ENCODE measurements around the gene LIN28B. TPM values are rescaled to one million over a fixed set of nuclear protein-coding genes. Genes with fewer than 3 reads are reported as not detected.

Gene LIN28B
- total and polyA plus RNA-seq, 2 experiments from 2014 or later, result 35.3 to 96.4 TPM

- H3K27ac Mint-ChIP-seq, result no peak overlapping the region
- DNase-seq (ENCODE audit: low spot score), result no peak
- Histone ChIP-seq H3K4me1 (ENCODE audit: insufficient read depth) (0 out of 2 replicates have a peak, but pooled peaks cover 6% of the 10 kb centered on the region), H3F3A (replicated peaks; ENCODE audit: low read depth) (no peaks in the 10 kb centered on the region), H3K27me3 (ENCODE audit: insufficient read depth) (no peaks in the 10 kb centered on the region), H3K36me3 (ENCODE audit: insufficient read depth) (no peaks in the 10 kb centered on the region), H3K4me2 (no peak overlapping the region), H3K9me2 (ENCODE audit: insufficient read depth) (no peaks in the 10 kb centered on the region), H3K79me2 (replicated peaks; ENCODE audit: insufficient read depth) (peaks cover 77% of the 10 kb centered on the region), H4K20me1 (replicated peaks; ENCODE audit: insufficient read depth) (0 out of 2 replicates have a peak, but pooled peaks cover 7% of the 10 kb centered on the region), H3K27ac (ENCODE audit: low read depth) (no peak overlapping the region), H2AFZ (no peak overlapping the region), H3K4me3 (no peak overlapping the region)
- no peaks in the 10 kb centered on the region for H3K27me3 Mint-ChIP-seq (ENCODE audit: insufficient read depth, low read depth, poor library complexity)
- no peak overlapping the region for H3K4me3 Mint-ChIP-seq
- peaks cover 17% of the 10 kb centered on the region; the same call in 2 of the 3 replicates for H3K4me1 Mint-ChIP-seq
- TF ChIP-seq EZH2 (IDR thresholded peaks at IDR 0.05; ENCODE audit: low read depth, unreplicated experiment) (no peak), EZH2phosphoT487 (IDR thresholded peaks at IDR 0.05; ENCODE audit: unreplicated experiment) (no peak), REST (IDR thresholded peaks at IDR 0.05; ENCODE audit: unreplicated experiment) (no peak), NANOG (IDR thresholded peaks at IDR 0.05; ENCODE audit: borderline replicate concordance) (no peak), ETS1 (IDR thresholded peaks at IDR 0.05) (no peak)
- H3K36me3 Mint-ChIP-seq (ENCODE audit: low read depth), result peaks cover 24% of the 10 kb centered on the region
- no peak for ATAC-seq
- peaks cover 2% of the 10 kb centered on the region; the same call in 2 of the 3 replicates for H3K9me3 Mint-ChIP-seq
Measured at GRCh38 chr6:105045526-105045925, 88.6 kb downstream of the LIN28B start.

- H3K9me3 Mint-ChIP-seq, result no peaks in the 10 kb centered on the region
- no peaks in the 10 kb centered on the region for H4K20me1 ChIP-seq (replicated peaks; ENCODE audit: insufficient read depth)
- H3K27me3 ChIP-seq (ENCODE audit: insufficient read depth), result no peaks in the 10 kb centered on the region
- H3K4me1 Mint-ChIP-seq, result peaks cover 25% of the 10 kb centered on the region
- no peak for ATAC-seq
- H3K4me1 ChIP-seq (ENCODE audit: insufficient read depth), result peaks cover 14% of the 10 kb centered on the region
- H3K27me3 Mint-ChIP-seq (ENCODE audit: insufficient read depth, low read depth, poor library complexity), result peaks cover 6% of the 10 kb centered on the region
- H3K27ac Mint-ChIP-seq, result no peak overlapping the region
- H3K4me3 Mint-ChIP-seq, result no peak overlapping the region
- peaks cover 83% of the 10 kb centered on the region for H3K79me2 ChIP-seq (replicated peaks; ENCODE audit: insufficient read depth)
- no peak overlapping the region for H3K4me2 ChIP-seq
- H3K9me2 ChIP-seq (ENCODE audit: insufficient read depth), result no peaks in the 10 kb centered on the region
- DNase-seq (ENCODE audit: low spot score), result no peak
- H3K36me3 ChIP-seq (ENCODE audit: insufficient read depth), result no peaks in the 10 kb centered on the region
- peak overlapping the region; percentile 64 for H3K27ac ChIP-seq (ENCODE audit: low read depth)
- no peak overlapping the region for H3K4me3 ChIP-seq
- no peaks in the 10 kb centered on the region for H3F3A ChIP-seq (replicated peaks; ENCODE audit: low read depth)
- no peak overlapping the region for H2AFZ ChIP-seq
- peaks cover 28% of the 10 kb centered on the region for H3K36me3 Mint-ChIP-seq (ENCODE audit: low read depth)
- TF ChIP-seq STAT1 (IDR thresholded peaks at IDR 0.05; ENCODE audit: unreplicated experiment) (no peak), CREB1 (CRISPR knock-in tag; IDR thresholded peaks at IDR 0.05; ENCODE audit: low read depth) (no peak), EZH2 (IDR thresholded peaks at IDR 0.05; ENCODE audit: low read depth, unreplicated experiment) (no peak), ZNF114 (CRISPR knock-in tag; IDR thresholded peaks at IDR 0.05) (no peak), POLR2AphosphoS5 (IDR thresholded peaks at IDR 0.05; ENCODE audit: low read depth) (no peak), ZNF331 (CRISPR knock-in tag; IDR thresholded peaks at IDR 0.05; ENCODE audit: low read depth) (no peak), REST (IDR thresholded peaks at IDR 0.05; ENCODE audit: unreplicated experiment) (no peak), EZH2phosphoT487 (IDR thresholded peaks at IDR 0.05; ENCODE audit: unreplicated experiment) (no peak), CTCF (conservative IDR thresholded peaks at IDR 0.05; ENCODE audit: low read depth in 2 of 2) (no peak), ETS1 (IDR thresholded peaks at IDR 0.05) (no peak)
Measured at GRCh38 chr6:105051941-105052471, 95.1 kb downstream of the LIN28B start.
